ENCODE measurements around the gene VWA5B1.

VWA5B1 gene

GRCh38 chr1:20365421-20366055, 74.9 kb downstream of the VWA5B1 start:
- Histone ChIP-seq H3K4me3 (replicated peaks; ENCODE audit: insufficient read depth, low read length) (no peak overlapping the region), H3K27ac (replicated peaks) (no peak overlapping the region), H3K27me3 (ENCODE audit: insufficient read depth, poor library complexity, severe bottlenecking) (peaks cover 22% of the 10 kb centered on the region)
- DNase-seq (ENCODE audit: low read depth in 1 of 2, low spot score in 1 of 2), result no peak
- no peak for TF ChIP-seq POLR2AphosphoS5 (IDR thresholded peaks at IDR 0.05; ENCODE audit: low read depth)
- TF ChIP-seq REST (IDR thresholded peaks at IDR 0.05; ENCODE audit: insufficient replicate concordance, low read depth), result no peak
- no peak for TF ChIP-seq SPI1 (IDR thresholded peaks at IDR 0.05; ENCODE audit: borderline replicate concordance, low read depth)
- TF ChIP-seq CTCF (IDR thresholded peaks at IDR 0.05; ENCODE audit: insufficient read depth, low read length), result no peak
- TF ChIP-seq GABPA (IDR thresholded peaks at IDR 0.05; ENCODE audit: low read depth), result no peak

GRCh38 chr1:20366056-20366462, 75.4 kb downstream of the VWA5B1 start:
- TF ChIP-seq REST (IDR thresholded peaks at IDR 0.05; ENCODE audit: insufficient replicate concordance, low read depth), result no peak
- no peak for TF ChIP-seq SPI1 (IDR thresholded peaks at IDR 0.05; ENCODE audit: borderline replicate concordance, low read depth)
- no peak for TF ChIP-seq CTCF (IDR thresholded peaks at IDR 0.05; ENCODE audit: insufficient read depth, low read length)
- TF ChIP-seq GABPA (IDR thresholded peaks at IDR 0.05; ENCODE audit: low read depth), result no peak
- no peak for TF ChIP-seq POLR2AphosphoS5 (IDR thresholded peaks at IDR 0.05; ENCODE audit: low read depth)
- no peak overlapping the region for H3K4me3 ChIP-seq (replicated peaks; ENCODE audit: insufficient read depth, low read length)
- DNase-seq (ENCODE audit: low read depth in 1 of 2, low spot score in 1 of 2), result no peak
- H3K27ac ChIP-seq (replicated peaks), result no peak overlapping the region
- peaks cover 22% of the 10 kb centered on the region for H3K27me3 ChIP-seq (ENCODE audit: insufficient read depth, poor library complexity, severe bottlenecking)

GRCh38 chr1:20366463-20367115, 75.9 kb downstream of the VWA5B1 start:
- no peak for TF ChIP-seq SPI1 (IDR thresholded peaks at IDR 0.05; ENCODE audit: borderline replicate concordance, low read depth)
- TF ChIP-seq REST (IDR thresholded peaks at IDR 0.05; ENCODE audit: insufficient replicate concordance, low read depth), result no peak
- TF ChIP-seq CTCF (IDR thresholded peaks at IDR 0.05; ENCODE audit: insufficient read depth, low read length), result no peak
- TF ChIP-seq POLR2AphosphoS5 (IDR thresholded peaks at IDR 0.05; ENCODE audit: low read depth), result no peak
- no peak for TF ChIP-seq GABPA (IDR thresholded peaks at IDR 0.05; ENCODE audit: low read depth)
- no peak for DNase-seq (ENCODE audit: low read depth in 1 of 2, low spot score in 1 of 2)
- Histone ChIP-seq H3K27ac (replicated peaks) (no peak overlapping the region), H3K27me3 (ENCODE audit: insufficient read depth, poor library complexity, severe bottlenecking) (peaks cover 22% of the 10 kb centered on the region), H3K4me3 (replicated peaks; ENCODE audit: insufficient read depth, low read length) (no peak overlapping the region)

Measured in HL-60 (cell line).